ENCODE results near the gene GPR55. TPM values are rescaled to one million over a fixed set of nuclear protein-coding genes. Genes with fewer than 3 reads are reported as not detected.
A peak's percentile ranks its signal among the peaks of the same experiment; 100 is the strongest.

The GPR55 gene
- total RNA-seq, 1 experiment from 2014 or later, result 0.24 TPM

DNA sequence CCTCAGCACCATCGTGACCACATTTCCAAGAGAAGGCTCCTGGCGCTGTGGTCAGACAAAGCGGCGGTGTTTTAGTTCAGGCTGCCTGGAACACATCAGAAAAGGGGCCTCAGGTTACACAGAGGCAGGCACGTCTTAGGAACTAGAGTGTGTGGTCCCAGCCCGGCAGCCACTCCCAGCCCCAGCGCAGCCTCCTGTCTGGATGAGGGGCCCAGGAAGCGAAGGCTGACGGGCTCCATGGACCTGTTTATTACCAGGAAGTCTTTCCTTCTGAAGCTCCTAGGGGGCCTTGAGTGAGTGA is 10.0 kb upstream of the GPR55 start:
- DNase-seq (ENCODE audit: low read depth), result no peak

DNA sequence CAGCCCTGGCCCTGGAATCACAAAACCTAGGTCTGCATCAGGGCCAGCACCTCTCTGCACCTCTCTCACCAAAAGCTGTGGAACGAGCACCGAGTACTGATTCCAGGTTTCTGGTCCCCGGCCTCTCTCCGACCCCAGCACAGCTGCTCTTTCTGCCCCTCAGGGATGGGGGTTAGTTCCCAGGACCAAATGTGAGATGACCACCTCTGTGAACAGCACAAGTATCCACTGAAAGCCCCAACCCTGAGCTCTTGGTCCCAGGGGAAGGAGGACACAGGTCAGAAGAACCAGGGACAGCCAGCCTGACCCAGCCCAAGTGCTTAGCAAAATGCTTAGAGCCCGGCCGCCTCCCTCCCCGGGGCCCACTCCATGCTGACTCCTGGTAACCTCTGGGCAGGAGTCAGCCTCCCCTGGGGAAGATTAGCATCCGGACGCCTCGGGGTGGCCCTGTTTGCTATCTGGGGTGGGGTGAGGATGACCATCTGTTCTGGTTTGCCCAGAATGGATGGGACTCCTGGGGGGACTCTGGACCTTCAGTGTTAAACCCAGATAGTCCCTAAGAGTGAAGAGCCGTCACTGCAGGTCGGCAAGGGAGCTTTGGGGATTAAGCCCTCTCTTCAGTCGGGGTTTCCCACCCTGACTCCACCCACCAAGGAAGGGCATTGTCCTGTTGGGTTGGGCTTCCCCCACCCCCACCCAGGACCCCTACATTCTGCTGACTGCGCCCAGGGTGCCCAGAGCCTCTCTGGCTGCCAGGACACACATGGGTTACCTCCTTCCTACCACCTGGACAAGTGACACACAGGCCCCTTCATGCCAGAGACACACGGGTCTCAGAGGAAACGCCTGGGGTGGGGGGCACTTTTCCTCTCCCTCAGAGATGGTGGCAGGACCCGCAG is 9.4 kb upstream of the GPR55 start:
- no peak for DNase-seq (ENCODE audit: low read depth)

DNA sequence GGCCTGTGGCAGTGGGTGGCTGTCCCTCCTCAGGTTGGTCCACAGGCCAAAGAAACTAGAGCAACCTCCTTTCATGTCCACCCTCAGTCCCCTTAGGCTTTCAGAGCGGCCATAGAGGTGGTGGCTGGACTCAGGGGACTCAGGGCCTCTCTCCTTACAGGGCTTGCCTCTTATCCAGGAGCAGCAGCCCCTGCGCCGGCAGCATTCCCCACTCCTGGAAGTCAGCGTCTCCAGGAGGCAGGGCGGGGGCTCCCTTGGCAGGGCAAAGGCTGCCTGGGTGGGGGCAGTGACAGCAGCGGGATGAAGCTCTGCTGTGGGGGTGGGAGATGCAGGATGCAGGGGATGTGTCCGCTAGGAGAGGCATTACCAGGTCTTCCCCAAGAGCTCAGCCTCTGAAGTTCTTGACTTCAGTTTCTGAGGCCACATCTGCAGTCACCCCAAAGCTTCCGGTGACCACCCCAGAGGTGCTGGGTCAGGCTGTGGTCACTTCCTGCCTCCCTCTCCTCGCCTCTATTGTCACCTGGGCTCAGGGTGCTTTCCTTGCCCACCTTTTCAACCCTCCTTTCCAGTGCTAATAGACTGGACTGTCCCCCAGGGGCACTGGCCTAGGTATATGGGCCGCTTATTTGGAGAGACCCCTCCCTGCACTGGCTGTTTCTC is 8.6 kb upstream of the GPR55 start:
- DNase-seq (ENCODE audit: low read depth), result no peak

DNA sequence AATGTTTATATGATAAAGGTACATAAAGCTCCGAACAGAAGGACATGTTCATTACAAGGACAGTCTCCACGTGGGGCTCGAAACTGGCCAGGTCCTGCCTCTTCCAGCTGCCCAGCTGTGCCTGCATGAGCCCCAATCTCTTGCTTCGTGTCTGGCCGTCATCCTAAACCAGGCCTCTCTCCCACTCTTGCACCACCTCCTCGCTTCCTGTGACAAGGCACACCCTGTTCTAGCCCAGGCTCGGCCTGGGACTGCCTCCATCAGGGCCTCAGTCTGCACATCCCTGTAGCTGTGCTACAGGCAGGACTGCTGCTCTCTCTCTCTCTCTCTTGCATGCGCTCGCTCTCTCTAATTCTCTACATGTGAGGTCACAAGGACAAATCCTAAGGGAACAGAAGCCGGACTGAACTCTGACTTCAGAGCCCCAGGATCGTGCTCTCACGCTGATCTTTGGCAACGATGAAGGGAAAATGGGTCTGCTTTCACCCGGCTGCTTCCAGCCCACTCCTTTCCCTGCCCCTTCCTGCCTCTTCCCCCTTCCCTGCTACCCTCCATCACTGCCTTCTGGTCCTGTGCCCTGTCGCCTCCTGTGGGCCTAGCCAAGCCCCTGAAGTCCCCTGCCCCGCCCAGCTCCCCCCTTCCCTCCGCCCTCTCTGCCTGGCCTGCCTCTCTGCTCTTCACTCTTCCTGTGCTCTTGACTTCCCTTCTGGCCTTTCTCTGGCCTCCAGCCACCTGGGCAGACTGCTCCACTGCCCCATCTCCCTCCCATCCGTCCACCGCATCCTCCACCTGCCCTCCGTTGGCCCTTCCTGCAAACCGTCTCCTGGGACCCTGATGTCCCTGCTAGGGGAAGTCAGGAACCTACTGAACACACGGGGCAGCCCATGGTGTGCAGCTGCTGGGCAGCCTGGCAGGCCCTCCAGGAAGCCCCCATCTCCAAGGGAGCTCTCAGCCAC is 7.8 kb upstream of the GPR55 start:
- DNase-seq (ENCODE audit: low read depth), result no peak

DNA sequence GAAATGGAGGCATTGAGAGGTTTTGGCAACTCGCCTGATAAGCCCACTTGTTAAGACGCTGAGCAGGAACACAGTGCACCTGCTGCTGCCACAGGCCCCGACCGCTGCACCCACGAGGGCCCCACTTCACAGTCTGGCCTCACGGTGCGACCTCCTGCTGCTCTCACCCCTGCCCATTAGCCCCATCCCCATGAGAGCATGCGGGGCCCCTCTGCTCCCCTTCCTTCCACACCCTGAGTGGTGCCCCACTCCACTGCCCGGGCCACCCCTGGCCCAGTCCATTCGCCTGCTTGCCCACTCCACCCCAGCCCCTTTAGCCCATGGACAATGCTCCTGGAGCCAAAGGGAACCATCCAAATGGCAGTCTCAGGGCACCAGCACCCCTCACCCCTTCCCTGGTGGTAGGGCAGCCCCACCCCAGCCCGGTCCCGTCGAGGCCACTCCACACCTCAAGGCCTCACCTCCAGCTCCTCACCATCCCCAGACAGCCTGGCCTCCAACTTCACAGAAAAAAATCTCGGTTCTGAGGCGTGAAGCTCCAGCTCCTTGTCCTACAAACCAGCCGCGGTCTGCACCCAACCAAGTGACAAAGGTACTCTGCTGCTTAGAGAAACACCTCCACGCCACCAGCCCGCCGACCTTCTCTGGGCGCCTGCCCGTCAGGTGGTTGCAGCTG is 6.7 kb upstream of the GPR55 start:
- DNase-seq (ENCODE audit: low read depth), result no peak

DNA sequence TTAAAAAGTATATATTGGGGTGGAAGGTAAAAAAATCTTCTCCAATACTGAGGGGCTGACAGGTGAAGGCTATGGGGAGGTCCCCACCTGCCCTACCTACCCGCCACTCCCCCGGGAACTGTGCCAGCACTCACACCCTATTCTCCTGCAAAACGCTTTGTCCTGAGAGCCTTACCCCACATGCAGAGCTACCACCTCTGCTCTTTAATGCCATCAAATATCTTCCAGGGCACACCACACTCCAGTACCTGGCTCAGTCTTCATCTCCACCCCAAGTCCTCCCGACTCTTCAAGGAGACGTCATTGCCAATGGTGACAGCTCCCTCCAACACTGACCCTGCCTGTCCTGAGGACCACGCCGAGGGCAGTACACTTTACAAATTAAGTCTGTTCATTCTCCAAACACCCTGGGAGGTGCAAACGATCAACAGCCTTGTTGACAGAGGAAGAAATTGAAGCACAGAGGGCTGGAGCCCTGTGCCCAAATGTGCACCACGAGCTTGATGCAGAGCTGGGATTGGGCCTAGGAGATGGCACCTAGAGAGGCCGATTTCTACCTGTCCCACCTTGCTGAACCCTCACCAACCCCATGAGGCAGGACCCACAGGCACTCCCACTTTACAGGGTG is 6.0 kb upstream of the GPR55 start:
- no peak for DNase-seq (ENCODE audit: low read depth)

DNA sequence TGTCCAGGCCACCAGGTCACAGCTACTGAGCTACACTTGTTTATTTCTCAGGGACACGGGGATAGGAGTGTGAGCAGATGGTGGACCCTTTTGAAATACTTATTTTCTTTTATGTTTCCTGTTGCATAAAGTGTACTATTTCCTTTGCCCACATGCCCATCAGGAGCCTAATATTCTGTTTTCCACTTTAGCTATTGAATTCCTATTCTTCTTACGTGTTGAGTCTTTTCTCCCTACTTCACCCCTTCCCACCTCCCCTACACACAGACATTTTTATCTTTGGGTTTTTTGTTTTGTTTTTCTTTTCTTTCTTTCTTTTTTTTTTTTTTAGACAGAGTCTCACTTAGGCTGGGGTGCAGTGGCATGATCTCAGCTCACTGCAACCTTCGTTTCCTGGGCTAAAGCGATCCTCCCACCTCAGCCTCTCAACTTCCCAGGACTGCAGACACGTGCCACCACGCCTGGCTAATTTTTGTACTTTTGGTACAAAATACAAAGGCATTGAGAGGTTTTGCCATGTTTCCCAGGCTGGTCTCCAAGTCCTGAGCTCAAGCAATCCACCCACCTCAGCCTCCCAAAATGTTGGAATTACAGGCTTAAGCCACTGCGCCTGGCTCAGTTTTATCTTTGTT is 5.2 kb upstream of the GPR55 start:
- no peak for DNase-seq (ENCODE audit: low read depth)

DNA sequence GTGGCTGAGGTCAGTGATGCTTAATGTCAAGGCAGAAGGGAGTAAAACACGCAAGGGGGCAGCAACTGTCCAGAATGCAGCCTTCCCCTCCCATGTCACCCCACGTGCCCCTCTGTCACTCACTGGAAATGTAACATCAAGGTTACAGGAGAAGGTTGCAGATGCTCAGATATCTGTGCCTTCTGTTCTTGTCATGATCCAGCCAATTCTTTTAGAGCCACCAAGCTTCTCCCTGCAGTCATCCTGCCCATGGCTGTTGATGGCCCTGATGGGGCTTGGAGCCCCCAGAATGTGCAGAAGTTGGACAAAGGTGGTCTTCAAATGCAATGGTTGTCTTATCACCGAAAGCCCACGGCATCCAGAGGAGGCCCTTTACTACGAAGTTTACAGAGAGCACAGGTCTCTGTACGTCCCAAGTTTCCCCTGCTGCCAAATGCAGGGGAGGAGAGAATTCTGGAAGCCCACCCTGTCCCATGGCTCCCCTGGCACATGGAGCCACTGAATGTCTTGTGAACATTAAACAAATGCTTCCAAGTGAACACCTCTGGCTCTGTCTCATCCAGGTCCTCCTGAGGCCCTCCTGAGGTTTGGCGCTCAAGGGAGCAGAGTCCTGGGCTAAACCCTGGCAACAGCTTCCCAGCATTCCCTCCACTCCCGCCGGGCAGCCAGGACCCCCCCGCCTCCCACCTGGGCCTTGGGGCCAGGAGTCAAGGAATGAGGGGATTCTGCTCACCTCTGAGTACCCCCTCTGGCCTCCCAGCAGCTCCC is 4.5 kb upstream of the GPR55 start:
- DNase-seq (ENCODE audit: low read depth), result peak; percentile 19

DNA sequence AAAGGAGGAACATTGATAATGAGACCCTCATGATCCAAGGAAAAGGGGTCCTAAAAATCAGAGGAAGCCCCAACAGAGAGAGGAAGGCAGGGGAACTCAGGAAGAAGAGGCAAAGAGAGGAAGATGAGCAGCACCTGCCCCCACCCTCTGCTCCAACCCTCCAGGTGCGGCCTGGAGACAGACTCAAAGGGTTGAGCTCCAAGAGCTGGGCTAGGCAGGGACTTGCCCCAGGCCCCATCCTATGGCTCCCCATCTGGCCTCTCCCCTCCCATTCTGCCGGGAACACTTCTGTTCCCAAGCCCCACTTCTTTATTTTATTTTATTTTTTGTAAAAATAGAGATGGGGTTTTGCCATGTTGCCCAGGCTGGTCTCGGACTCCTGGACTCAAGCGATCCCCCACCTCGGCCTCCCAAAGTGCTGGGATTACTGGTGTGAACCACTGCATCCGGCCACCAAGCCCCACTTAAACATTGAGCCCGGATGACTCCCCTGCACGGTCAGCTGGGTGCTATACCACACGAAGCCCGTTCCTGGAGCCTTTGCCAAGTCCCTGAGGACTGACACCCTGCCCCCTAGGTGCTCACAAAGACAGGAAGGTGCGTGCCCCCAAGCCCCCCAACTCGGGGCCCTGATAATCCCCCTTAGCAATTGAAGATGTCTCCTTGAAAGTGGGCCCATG is 3.8 kb upstream of the GPR55 start:
- DNase-seq (ENCODE audit: low read depth), result no peak

DNA sequence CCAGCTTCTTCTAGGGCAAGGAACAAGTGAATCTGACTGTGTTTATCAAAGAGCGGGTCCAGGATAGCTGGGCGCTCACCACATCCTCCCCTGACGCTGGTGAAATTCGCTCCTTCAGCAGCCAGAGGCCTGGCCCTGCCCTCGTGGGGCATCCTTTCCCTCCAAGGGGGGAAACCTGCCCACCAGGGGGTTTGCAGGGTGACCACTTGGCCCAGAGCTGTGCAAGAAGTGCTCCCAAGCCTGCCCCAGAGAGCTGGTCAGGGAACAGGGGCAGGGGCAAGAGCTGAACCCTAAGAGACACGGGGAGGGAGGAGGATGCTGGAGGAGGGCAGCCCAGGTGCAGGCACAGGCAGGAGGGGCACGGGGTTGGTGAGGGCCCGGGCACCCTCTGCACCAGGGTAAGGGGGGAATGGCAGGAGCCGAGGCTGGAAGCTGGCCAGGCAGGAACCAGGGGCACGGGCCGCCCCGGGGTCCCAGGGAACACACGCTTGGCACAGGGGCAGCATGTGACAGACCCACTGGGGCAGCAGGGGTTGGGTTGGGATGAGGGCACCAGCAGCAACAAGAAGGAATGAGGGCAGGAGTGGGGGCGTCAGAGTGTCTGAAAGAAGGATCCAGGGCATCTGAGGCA is 2.8 kb upstream of the GPR55 start:
- DNase-seq (ENCODE audit: low read depth), result no peak

DNA sequence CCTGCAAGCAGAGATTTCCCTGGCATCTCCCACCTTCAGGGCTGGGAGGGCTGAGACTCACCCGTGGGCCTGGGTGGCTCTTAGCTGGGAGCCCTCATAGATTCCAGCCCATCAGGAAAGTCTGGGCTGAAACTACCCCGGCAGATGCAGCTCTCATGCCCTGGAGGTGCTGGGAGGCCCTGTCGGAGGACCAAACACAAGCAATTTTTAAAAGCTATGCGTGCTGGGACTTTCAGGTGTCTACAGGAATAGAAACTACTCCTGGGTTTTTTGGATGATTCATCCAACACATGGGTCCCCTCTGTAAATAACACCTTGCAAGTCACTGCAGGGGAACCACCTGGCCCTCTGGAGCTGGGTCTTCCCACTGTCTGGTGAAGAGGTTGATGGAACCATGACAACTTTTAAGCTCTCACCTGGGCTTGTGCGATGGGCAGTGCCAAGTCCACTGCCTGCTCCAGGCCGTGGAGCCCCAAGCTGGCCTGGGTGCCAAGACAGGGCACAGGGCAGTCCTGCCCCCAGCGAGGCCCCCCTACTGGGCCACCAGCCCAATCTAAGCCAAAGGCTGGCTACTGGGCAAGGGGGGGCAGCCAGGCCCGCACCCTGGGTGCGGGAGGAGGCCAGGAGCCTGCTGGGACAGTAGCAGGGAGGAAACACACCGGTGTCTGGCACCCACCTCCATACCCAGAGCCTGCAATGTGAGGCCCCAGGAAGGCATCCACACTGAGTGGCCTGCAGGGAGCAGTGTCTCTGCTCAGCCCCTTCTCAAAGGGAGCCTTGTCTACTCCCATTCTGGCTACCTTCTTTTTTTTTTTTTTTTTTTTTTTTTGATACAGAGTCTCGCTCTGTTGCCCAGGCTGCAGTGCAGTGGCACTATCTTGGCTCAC is 1.1 kb upstream of the GPR55 start:
- DNase-seq (ENCODE audit: low read depth), result no peak

DNA sequence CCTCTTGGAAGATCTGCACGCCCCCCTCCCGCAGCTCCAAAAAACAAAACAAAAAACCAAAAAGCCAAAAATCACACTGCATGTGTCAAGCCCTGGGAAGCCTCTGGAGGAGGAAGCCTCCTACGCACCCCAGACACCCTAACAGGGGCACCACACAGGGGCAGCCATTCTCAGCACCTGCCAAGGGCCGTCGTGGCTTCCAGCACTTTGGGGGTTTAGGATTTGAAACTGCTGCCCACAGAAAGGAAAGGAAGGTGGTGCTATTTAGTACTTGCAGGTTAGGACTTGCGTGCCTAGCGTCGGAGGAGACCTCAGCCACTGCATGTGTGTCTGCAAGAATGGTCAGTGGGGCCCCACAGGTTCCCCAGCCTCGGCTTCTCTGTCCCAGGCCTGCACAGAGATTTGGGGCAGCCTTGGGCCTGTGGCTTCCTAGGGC is 419 bp upstream of the GPR55 start:
- no peak for DNase-seq (ENCODE audit: low read depth)

DNA sequence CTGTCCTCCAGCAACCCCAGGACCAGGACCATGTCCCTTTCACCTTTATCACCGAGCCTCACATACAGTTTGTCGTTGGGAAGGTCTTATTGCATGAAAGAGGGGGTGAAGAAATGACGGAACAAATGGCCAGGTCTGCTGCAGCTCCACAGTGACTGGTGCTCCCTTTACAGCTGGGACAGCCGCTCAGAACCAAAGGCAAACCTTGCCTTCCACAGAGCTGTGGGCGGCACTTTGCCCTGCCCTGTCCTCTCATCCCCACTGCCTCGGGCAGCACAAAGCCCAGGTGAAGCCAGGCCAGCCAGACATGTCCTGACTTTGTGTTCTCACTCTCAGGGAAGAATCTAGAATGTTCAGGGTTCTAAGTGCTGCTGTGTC is 961 bp downstream of the GPR55 start:
- no peak for DNase-seq (ENCODE audit: low read depth)

DNA sequence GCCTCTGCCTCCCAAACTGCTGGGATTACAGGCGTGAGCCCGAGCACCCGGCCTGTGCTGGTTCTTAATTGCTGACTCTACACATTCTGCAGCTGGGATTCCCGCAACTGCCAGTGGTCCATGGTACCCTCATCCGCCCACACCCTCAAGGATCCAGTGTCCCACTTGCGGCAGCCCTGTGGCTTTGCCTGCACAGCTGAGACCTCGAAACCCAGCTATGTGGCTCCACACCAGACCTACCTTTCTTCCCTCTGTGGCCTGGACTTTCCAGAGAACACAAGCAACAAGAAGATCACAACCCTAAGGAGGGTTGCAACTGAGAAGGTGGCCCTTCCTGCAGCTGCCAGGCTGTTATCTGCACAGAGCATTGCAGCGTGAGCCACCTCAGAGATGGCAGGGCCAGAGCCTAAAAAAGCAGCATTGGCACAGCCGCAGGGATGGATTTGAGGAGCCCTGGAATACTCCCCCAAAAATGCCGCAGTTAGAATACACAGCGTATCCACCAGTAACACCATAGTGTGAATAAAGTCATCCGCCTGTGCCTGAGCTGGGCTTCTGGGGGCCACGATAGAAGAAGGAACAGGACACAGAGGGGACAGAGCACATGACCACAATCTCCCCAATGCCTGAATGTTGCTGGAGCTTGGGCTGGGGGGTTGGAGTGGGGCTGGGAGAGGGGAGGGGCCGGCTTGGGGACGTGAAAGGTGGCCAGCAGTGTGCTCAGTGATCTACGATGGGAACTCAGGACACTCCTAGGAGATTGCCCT is 1.9 kb downstream of the GPR55 start:
- DNase-seq (ENCODE audit: low read depth), result no peak

DNA sequence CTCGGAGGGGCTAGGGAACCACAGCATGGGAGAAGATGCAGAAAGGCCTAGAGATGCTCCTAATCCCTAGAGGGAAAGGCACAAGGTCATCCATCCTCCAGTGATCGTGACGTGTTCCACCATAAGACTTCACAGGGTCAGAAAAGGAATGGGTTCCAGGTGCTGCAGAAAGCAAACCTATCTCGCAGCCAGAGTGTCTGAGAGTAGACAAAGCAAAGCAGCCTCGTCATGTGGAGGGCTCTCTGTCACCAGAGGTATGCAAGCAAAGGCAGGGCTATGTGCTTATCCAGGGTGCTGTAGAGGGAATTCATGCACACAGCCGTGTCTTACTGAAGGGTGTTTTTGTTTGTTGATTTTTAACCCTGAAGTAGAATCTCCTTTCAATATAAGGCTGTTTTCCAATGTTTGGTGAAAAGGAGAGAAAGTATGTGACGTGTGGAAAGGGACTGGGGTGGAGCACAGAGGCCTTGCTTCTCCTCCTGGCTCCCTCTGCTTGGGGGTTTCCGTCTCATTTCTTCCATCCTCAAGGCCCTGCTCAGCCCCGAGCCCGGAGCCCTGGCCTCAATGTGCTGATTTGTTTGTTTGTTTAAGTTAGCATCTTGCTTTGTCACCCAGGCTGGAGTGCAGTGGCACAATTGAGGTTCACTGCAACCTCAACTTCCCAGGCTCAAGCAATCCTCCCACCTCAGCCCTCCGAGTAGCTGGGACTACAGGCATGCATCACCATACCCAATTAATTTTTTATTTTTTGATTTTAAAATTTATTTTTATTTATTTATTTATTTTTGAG is 3.0 kb downstream of the GPR55 start:
- DNase-seq (ENCODE audit: low read depth), result no peak

DNA sequence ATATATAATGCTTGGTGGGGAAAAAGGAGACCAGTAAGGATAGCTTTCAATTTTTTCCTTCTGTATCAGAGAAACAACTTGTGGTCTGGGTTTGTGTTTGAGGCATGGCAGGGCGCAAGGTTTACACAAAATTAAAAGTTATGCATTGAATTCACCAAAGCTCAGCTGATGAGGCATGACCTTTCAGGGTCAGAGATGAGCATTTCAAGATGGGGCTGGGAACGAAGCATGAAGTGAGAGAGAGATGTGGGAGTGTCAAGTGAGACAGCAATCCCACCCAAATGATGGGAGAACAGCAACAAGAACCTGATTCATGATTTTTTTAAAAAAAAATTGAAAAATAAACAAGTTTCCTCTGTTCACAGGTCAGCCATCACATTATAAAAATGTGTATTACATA is 4.9 kb downstream of the GPR55 start:
- no peak for DNase-seq (ENCODE audit: low read depth)
